ENCODE data around the gene ANXA2. TPM values are rescaled to one million over a fixed set of nuclear protein-coding genes. Genes with fewer than 3 reads are reported as not detected.
A peak's percentile ranks its signal among the peaks of the same experiment; 100 is the strongest.

ANXA2 gene
- polyA plus RNA-seq, 1 donor (not counting 4 experiments of a cell fraction or from before 2014, with no cell fraction given): 11,017 TPM

- Histone ChIP-seq H4K20me1 (ENCODE audit: control insufficient read depth, extremely low read depth, insufficient read depth, low read length) (peaks cover 78% of the 10 kb centered on the region), H3K9ac (ENCODE audit: control insufficient read depth, extremely low read depth, insufficient read depth, low read length) (peak overlapping the region; percentile 5)
These were observed 22.5 kb downstream of the ANXA2 start for GRCh38 chr15:60375306-60375705.

GRCh38 chr15:60374628-60375081 lies 23.1 kb downstream of the ANXA2 start:
- H3K4me3 ChIP-seq (ENCODE audit: control insufficient read depth in 2 of 3, extremely low read depth in 1 of 3, insufficient read depth in 2 of 3, low read depth in 1 of 3, low read length in 3 of 3): no peak overlapping the region
- H3K36me3 ChIP-seq (ENCODE audit: control insufficient read depth in 2 of 2, extremely low read depth in 1 of 2, insufficient read depth in 2 of 2, low read length in 2 of 2): peaks cover 24 to 66% of the 10 kb centered on the region in 2 experiments
- H3K27ac ChIP-seq (ENCODE audit: control insufficient read depth, insufficient read depth, low read length): peak overlapping the region; percentile 91
- H3K79me2 ChIP-seq (ENCODE audit: control insufficient read depth, insufficient read depth, low read length): peaks cover 58% of the 10 kb centered on the region
- H2AFZ ChIP-seq (ENCODE audit: control insufficient read depth, low read length): no peak overlapping the region
- H3K4me1 ChIP-seq (ENCODE audit: control insufficient read depth, extremely low read depth, insufficient read depth, low read length): peaks cover 84% of the 10 kb centered on the region
- H4K20me1 ChIP-seq (ENCODE audit: control insufficient read depth, extremely low read depth, insufficient read depth, low read length): peaks cover 78% of the 10 kb centered on the region
- DNase-seq (ENCODE audit: low read depth, low spot score) (no peak), FAIRE-seq (peak; percentile 5)
- H3K9me1 ChIP-seq (ENCODE audit: control insufficient read depth, extremely low read depth, insufficient read depth, low read length): peaks cover 4% of the 10 kb centered on the region
- dilution Hi-C loops (cut with MboI; ENCODE audit: extremely low pct_ligation_motif_present, low sequenced_read_pairs): no loop called here
- H3K27me3 ChIP-seq (ENCODE audit: control insufficient read depth, extremely low read depth, insufficient read depth, low read length): no peaks in the 10 kb centered on the region
- TF ChIP-seq, protein P1, sequence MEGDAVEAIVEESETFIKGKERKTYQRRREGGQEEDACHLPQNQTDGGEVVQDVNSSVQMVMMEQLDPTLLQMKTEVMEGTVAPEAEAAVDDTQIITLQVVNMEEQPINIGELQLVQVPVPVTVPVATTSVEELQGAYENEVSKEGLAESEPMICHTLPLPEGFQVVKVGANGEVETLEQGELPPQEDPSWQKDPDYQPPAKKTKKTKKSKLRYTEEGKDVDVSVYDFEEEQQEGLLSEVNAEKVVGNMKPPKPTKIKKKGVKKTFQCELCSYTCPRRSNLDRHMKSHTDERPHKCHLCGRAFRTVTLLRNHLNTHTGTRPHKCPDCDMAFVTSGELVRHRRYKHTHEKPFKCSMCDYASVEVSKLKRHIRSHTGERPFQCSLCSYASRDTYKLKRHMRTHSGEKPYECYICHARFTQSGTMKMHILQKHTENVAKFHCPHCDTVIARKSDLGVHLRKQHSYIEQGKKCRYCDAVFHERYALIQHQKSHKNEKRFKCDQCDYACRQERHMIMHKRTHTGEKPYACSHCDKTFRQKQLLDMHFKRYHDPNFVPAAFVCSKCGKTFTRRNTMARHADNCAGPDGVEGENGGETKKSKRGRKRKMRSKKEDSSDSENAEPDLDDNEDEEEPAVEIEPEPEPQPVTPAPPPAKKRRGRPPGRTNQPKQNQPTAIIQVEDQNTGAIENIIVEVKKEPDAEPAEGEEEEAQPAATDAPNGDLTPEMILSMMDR (optimal IDR thresholded peaks at IDR 0.05 in 1 of 3, IDR thresholded peaks at IDR 0.05 in 1 of 3, conservative IDR thresholded peaks at IDR 0.05 in 1 of 3; ENCODE audit: extremely low read depth in 1 of 3, insufficient read depth in 2 of 3, low read length in 3 of 3): no peak
- no peak for TF ChIP-seq EZH2 (IDR thresholded peaks at IDR 0.05; ENCODE audit: low read length)
- H3K4me2 ChIP-seq (ENCODE audit: control insufficient read depth, extremely low read depth, insufficient read depth, low read depth, low read length): peak overlapping the region; percentile 31
- peak overlapping the region; percentile 65 for H3K9ac ChIP-seq (ENCODE audit: control insufficient read depth, extremely low read depth, insufficient read depth, low read length)
- no peaks in the 10 kb centered on the region for H3K9me3 ChIP-seq (ENCODE audit: control insufficient read depth, low read depth, low read length)

More at GRCh38 chr15:60375306-60375705, 22.5 kb downstream of the ANXA2 start:
- Histone ChIP-seq H3K27ac (ENCODE audit: control insufficient read depth, insufficient read depth, low read length) (peak overlapping the region; percentile 91), H2AFZ (ENCODE audit: control insufficient read depth, low read length) (no peak overlapping the region), H3K4me1 (ENCODE audit: control insufficient read depth, extremely low read depth, insufficient read depth, low read length) (peaks cover 90% of the 10 kb centered on the region), H3K4me2 (ENCODE audit: control insufficient read depth, extremely low read depth, insufficient read depth, low read depth, low read length) (peak overlapping the region; percentile 31), H3K4me3 (ENCODE audit: control insufficient read depth in 2 of 3, extremely low read depth in 1 of 3, insufficient read depth in 2 of 3, low read depth in 1 of 3, low read length in 3 of 3) (no peak overlapping the region), H3K79me2 (ENCODE audit: control insufficient read depth, insufficient read depth, low read length) (peaks cover 56% of the 10 kb centered on the region), H3K9me1 (ENCODE audit: control insufficient read depth, extremely low read depth, insufficient read depth, low read length) (peaks cover 4% of the 10 kb centered on the region), H3K27me3 (ENCODE audit: control insufficient read depth, extremely low read depth, insufficient read depth, low read length) (no peaks in the 10 kb centered on the region), H3K9me3 (ENCODE audit: control insufficient read depth, low read depth, low read length) (no peaks in the 10 kb centered on the region), H3K36me3 (ENCODE audit: control insufficient read depth in 2 of 2, extremely low read depth in 1 of 2, insufficient read depth in 2 of 2, low read length in 2 of 2) (peaks cover 26 to 66% of the 10 kb centered on the region in 2 experiments)
- FAIRE-seq: no peak
- dilution Hi-C loops (cut with MboI; ENCODE audit: extremely low pct_ligation_motif_present, low sequenced_read_pairs): no loop called here
- DNase-seq (ENCODE audit: low read depth, low spot score): no peak
- TF ChIP-seq, protein P1 (optimal IDR thresholded peaks at IDR 0.05 in 1 of 3, IDR thresholded peaks at IDR 0.05 in 1 of 3, conservative IDR thresholded peaks at IDR 0.05 in 1 of 3; ENCODE audit: extremely low read depth in 1 of 3, insufficient read depth in 2 of 3, low read length in 3 of 3): no peak
- TF ChIP-seq EZH2 (IDR thresholded peaks at IDR 0.05; ENCODE audit: low read length): no peak
